ENCODE measurements around the gene BGN. TPM values are rescaled to one million over a fixed set of nuclear protein-coding genes. Genes with fewer than 3 reads are reported as not detected.

The BGN gene
- total RNA-seq, 1 experiment from 2014 or later, result not detected

DNA sequence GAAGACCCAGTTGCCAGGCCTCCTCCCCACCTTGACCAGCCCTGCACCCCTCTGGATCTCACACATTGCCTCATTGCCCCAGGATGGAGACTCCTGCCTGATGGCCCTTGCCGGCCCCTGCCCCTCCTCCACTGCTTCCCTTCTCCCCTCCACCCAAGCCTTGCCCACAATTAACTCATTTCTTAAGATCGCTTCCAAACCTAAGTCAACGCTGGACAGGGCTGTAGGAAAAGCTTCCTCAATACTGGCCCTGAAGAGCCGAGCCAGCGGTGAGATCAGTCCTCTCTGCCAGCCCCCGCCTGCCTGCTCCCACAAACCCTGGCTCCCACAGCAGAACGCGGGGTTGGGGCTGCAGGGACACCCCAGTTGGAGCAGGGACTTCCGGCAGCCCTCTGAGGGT is 16.9 kb upstream of the BGN start:
- H3K9me3 Mint-ChIP-seq (ENCODE audit: low read depth, unreplicated experiment), result no peaks in the 10 kb centered on the region
- CTCF ChIA-PET, result no interaction called here
- no peak overlapping the region for H3K27ac Mint-ChIP-seq (ENCODE audit: unreplicated experiment)
- intact Hi-C loops (cut with micrococcal nuclease; ENCODE audit: unreplicated experiment), result no loop called here
- no peaks in the 10 kb centered on the region for H3K4me1 Mint-ChIP-seq (ENCODE audit: low read depth, unreplicated experiment)
- no peaks in the 10 kb centered on the region for H3K36me3 Mint-ChIP-seq (ENCODE audit: insufficient read depth, unreplicated experiment)
- H3K4me3 Mint-ChIP-seq (ENCODE audit: low read depth, unreplicated experiment), result no peak overlapping the region
- DNase-seq, result no peak
- BruUV-seq (replicated peaks), result no TSS peak
- TF ChIP-seq, protein P1, sequence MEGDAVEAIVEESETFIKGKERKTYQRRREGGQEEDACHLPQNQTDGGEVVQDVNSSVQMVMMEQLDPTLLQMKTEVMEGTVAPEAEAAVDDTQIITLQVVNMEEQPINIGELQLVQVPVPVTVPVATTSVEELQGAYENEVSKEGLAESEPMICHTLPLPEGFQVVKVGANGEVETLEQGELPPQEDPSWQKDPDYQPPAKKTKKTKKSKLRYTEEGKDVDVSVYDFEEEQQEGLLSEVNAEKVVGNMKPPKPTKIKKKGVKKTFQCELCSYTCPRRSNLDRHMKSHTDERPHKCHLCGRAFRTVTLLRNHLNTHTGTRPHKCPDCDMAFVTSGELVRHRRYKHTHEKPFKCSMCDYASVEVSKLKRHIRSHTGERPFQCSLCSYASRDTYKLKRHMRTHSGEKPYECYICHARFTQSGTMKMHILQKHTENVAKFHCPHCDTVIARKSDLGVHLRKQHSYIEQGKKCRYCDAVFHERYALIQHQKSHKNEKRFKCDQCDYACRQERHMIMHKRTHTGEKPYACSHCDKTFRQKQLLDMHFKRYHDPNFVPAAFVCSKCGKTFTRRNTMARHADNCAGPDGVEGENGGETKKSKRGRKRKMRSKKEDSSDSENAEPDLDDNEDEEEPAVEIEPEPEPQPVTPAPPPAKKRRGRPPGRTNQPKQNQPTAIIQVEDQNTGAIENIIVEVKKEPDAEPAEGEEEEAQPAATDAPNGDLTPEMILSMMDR (IDR thresholded peaks at IDR 0.05; ENCODE audit: unreplicated experiment), result no peak
- H3K27me3 Mint-ChIP-seq (ENCODE audit: unreplicated experiment), result peaks cover 69% of the 10 kb centered on the region

DNA sequence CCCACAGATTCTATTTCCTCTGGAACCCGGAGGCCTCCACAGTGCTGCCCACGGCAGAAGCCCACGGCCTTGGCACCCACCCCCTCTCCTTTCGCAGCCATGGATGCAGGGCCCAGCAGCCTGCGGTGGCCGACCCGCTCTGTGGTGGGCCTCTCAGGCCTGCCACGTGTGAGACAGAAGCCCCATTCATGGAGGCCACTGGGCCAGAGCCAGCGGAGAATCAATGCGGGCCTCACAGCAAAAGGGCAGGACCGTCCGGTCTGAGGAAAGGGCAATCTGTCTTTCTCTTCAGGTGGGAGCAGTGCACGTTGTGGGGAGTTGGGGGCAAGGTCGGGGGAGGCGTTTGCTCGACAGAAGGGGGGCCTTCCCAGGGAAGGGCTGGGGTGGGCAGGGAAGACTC is 16.0 kb upstream of the BGN start:
- Mint-ChIP-seq H3K27me3 (ENCODE audit: unreplicated experiment) (peaks cover 61% of the 10 kb centered on the region), H3K9me3 (ENCODE audit: low read depth, unreplicated experiment) (no peaks in the 10 kb centered on the region), H3K4me3 (ENCODE audit: low read depth, unreplicated experiment) (no peak overlapping the region), H3K27ac (ENCODE audit: unreplicated experiment) (no peak overlapping the region), H3K4me1 (ENCODE audit: low read depth, unreplicated experiment) (no peaks in the 10 kb centered on the region), H3K36me3 (ENCODE audit: insufficient read depth, unreplicated experiment) (no peaks in the 10 kb centered on the region)
- TF ChIP-seq, protein P1 (IDR thresholded peaks at IDR 0.05; ENCODE audit: unreplicated experiment), result no peak
- CTCF ChIA-PET, result no interaction called here
- no peak for DNase-seq
- BruUV-seq (replicated peaks), result no TSS peak
- intact Hi-C loops (cut with micrococcal nuclease; ENCODE audit: unreplicated experiment), result no loop called here

DNA sequence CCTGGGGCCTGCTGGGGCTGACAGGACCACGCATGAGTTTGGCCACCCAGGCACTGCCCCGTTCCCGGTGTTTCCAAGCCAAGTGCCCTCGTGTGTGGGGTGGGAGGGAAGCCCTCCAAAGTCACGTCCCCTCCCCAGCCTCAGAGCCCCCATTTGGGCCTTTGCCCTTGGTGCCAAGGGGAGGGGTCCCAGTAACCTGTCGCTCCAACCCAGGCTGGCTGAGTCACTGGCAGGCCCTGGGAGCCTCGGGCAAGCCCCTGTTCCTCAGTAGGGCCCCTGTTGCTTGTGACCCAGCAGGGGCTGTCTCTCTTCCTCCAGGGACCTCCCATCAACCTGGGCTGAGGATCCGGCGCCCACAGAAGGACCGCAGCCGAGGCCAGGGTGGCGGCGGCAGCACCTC is 13.7 kb upstream of the BGN start:
- H3K9me3 Mint-ChIP-seq (ENCODE audit: low read depth, unreplicated experiment), result no peaks in the 10 kb centered on the region
- H3K4me1 Mint-ChIP-seq (ENCODE audit: low read depth, unreplicated experiment), result no peaks in the 10 kb centered on the region
- CTCF ChIA-PET, result interaction anchor here (0.6 kb wide), 1 partner anchor 457 kb away, joined by 5 read pairs; no protein-coding TSS in a partner anchor
- intact Hi-C loops (cut with micrococcal nuclease; ENCODE audit: unreplicated experiment), result no loop called here
- H3K36me3 Mint-ChIP-seq (ENCODE audit: insufficient read depth, unreplicated experiment), result no peaks in the 10 kb centered on the region
- H3K27ac Mint-ChIP-seq (ENCODE audit: unreplicated experiment), result no peak overlapping the region
- TF ChIP-seq, protein P1 (IDR thresholded peaks at IDR 0.05; ENCODE audit: unreplicated experiment), result no peak
- no peak overlapping the region for H3K4me3 Mint-ChIP-seq (ENCODE audit: low read depth, unreplicated experiment)
- no TSS peak for BruUV-seq (replicated peaks)
- DNase-seq, result no peak
- H3K27me3 Mint-ChIP-seq (ENCODE audit: unreplicated experiment), result peaks cover 38% of the 10 kb centered on the region

DNA sequence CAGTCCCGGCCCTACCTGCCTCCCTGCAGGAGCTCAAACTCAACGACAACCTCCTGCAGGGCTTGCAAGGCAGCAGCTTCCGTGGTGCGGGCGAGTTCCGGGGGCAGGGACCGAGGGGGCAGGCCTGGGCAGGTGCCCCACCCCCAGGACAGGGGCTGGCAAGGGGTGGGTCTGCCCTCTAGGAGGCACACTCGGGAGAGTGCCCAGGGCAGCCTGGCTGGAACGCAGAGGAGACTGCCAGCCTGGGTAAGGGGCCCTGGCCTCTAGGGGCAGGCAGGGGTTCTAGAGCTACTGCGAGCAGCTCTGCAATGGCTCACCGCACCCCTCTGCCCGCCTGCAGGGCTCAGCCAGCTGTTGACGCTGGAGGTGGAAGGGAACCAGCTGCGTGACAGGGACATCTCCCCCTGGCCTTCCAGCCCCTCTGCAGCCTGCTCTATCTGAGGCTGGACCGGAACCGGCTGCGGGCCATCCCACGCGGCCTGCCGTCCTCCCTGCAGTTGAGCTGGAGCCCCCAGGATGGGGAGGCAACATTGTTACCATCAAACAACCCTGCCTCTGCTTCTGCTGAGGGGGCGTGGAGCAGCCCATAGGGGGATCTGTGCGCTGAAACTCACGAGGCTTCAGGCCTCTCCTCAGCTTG is 12.3 kb upstream of the BGN start:
- H3K27ac Mint-ChIP-seq (ENCODE audit: unreplicated experiment), result no peak overlapping the region
- no peaks in the 10 kb centered on the region for H3K9me3 Mint-ChIP-seq (ENCODE audit: low read depth, unreplicated experiment)
- CTCF ChIA-PET, result no interaction called here

More for the DNA sequence above, 12.3 kb upstream of the BGN start:
- H3K4me1 Mint-ChIP-seq (ENCODE audit: low read depth, unreplicated experiment), result no peaks in the 10 kb centered on the region
- peaks cover 23% of the 10 kb centered on the region for H3K27me3 Mint-ChIP-seq (ENCODE audit: unreplicated experiment)
- TF ChIP-seq, protein P1 (IDR thresholded peaks at IDR 0.05; ENCODE audit: unreplicated experiment), result no peak
- no peaks in the 10 kb centered on the region for H3K36me3 Mint-ChIP-seq (ENCODE audit: insufficient read depth, unreplicated experiment)
- H3K4me3 Mint-ChIP-seq (ENCODE audit: low read depth, unreplicated experiment), result no peak overlapping the region
- BruUV-seq (replicated peaks), result no TSS peak
- DNase-seq, result no peak
- intact Hi-C loops (cut with micrococcal nuclease; ENCODE audit: unreplicated experiment), result no loop called here

All from Calu3 (cell line).